ENCODE measurements around the gene COG7.
"Not testable (repeated sequence)": the region's sequence is repeated elsewhere in the genome, so short reads cannot be mapped to it uniquely, and the experiment has no call there.

COG7 gene

GRCh38 chr16:23486480-23486879 lies 33.5 kb upstream of the COG7 start:
- no peak overlapping the region for H3K4me2 ChIP-seq (ENCODE audit: low read length)
- H3K9ac ChIP-seq (ENCODE audit: low read length) = no peak overlapping the region
- peaks cover 13% of the 10 kb centered on the region; the same call in 1 of the 2 replicates for H3K79me2 ChIP-seq (ENCODE audit: low read length)
- no peaks in the 10 kb centered on the region for H3K9me3 ChIP-seq (ENCODE audit: insufficient read depth, low read length)
- no peak overlapping the region for H3K27ac ChIP-seq (ENCODE audit: low read length)
- no peaks in the 10 kb centered on the region for H3K27me3 ChIP-seq (ENCODE audit: low read depth, low read length)
- H2AFZ ChIP-seq (ENCODE audit: low read depth, low read length) = no peak overlapping the region
- TF ChIP-seq CTCF (IDR thresholded peaks at IDR 0.05; ENCODE audit: low read depth, low read length) (no peak), EZH2phosphoT487 (IDR thresholded peaks at IDR 0.05; ENCODE audit: low read depth) (no peak)
- peaks cover 82% of the 10 kb centered on the region for H3K36me3 ChIP-seq (replicated peaks; ENCODE audit: low read depth, low read length)
- H3K4me3 ChIP-seq (ENCODE audit: low read length) = no peak overlapping the region
- no peaks in the 10 kb centered on the region for H3K4me1 ChIP-seq (ENCODE audit: low read length)
- H4K20me1 ChIP-seq (ENCODE audit: insufficient read depth, low read length) = peaks cover 58% of the 10 kb centered on the region

- no peak overlapping the region for H2AFZ ChIP-seq (ENCODE audit: low read depth, low read length)
- peaks cover 79% of the 10 kb centered on the region for H3K36me3 ChIP-seq (replicated peaks; ENCODE audit: low read depth, low read length)
- peaks cover 52% of the 10 kb centered on the region for H4K20me1 ChIP-seq (ENCODE audit: insufficient read depth, low read length)
- TF ChIP-seq EZH2phosphoT487 (IDR thresholded peaks at IDR 0.05; ENCODE audit: low read depth) (no peak), CTCF (IDR thresholded peaks at IDR 0.05; ENCODE audit: low read depth, low read length) (no peak)
- H3K9ac ChIP-seq (ENCODE audit: low read length) = no peak overlapping the region
- H3K4me2 ChIP-seq (ENCODE audit: low read length) = no peak overlapping the region
- H3K4me1 ChIP-seq (ENCODE audit: low read length) = no peaks in the 10 kb centered on the region
- H3K9me3 ChIP-seq (ENCODE audit: insufficient read depth, low read length) = no peaks in the 10 kb centered on the region
- H3K79me2 ChIP-seq (ENCODE audit: low read length) = peaks cover 13% of the 10 kb centered on the region; the same call in 1 of the 2 replicates
- no peak overlapping the region for H3K4me3 ChIP-seq (ENCODE audit: low read length)
- H3K27me3 ChIP-seq (ENCODE audit: low read depth, low read length) = no peaks in the 10 kb centered on the region
- H3K27ac ChIP-seq (ENCODE audit: low read length) = no peak overlapping the region
Measured at GRCh38 chr16:23485841-23486240, 32.9 kb upstream of the COG7 start.

- TF ChIP-seq CTCF (IDR thresholded peaks at IDR 0.05; ENCODE audit: low read depth, low read length) (no peak), EZH2phosphoT487 (IDR thresholded peaks at IDR 0.05; ENCODE audit: low read depth) (no peak)
- Histone ChIP-seq H2AFZ (ENCODE audit: low read depth, low read length) (no peak overlapping the region), H3K4me2 (ENCODE audit: low read length) (no peak overlapping the region), H3K4me3 (ENCODE audit: low read length) (no peak overlapping the region), H3K4me1 (ENCODE audit: low read length) (no peaks in the 10 kb centered on the region), H3K27ac (ENCODE audit: low read length) (no peak overlapping the region), H3K9me3 (ENCODE audit: insufficient read depth, low read length) (no peaks in the 10 kb centered on the region), H3K79me2 (ENCODE audit: low read length) (peaks cover 13% of the 10 kb centered on the region; the same call in 1 of the 2 replicates), H3K9ac (ENCODE audit: low read length) (no peak overlapping the region), H4K20me1 (ENCODE audit: insufficient read depth, low read length) (peaks cover 57% of the 10 kb centered on the region), H3K36me3 (replicated peaks; ENCODE audit: low read depth, low read length) (peaks cover 82% of the 10 kb centered on the region), H3K27me3 (ENCODE audit: low read depth, low read length) (no peaks in the 10 kb centered on the region)
Measured at GRCh38 chr16:23485257-23485614, 32.2 kb upstream of the COG7 start.

- H3K36me3 ChIP-seq (replicated peaks; ENCODE audit: low read depth, low read length) = peaks cover 82% of the 10 kb centered on the region
- H4K20me1 ChIP-seq (ENCODE audit: insufficient read depth, low read length) = peaks cover 54% of the 10 kb centered on the region
- H3K9me3 ChIP-seq (ENCODE audit: insufficient read depth, low read length) = no peaks in the 10 kb centered on the region
- H3K4me2 ChIP-seq (ENCODE audit: low read length) = no peak overlapping the region
- no peaks in the 10 kb centered on the region for H3K4me1 ChIP-seq (ENCODE audit: low read length)
- H2AFZ ChIP-seq (ENCODE audit: low read depth, low read length) = no peak overlapping the region
- H3K27ac ChIP-seq (ENCODE audit: low read length) = no peak overlapping the region
- TF ChIP-seq EZH2phosphoT487 (IDR thresholded peaks at IDR 0.05; ENCODE audit: low read depth) = no peak
- TF ChIP-seq CTCF (IDR thresholded peaks at IDR 0.05; ENCODE audit: low read depth, low read length) = no peak
- H3K27me3 ChIP-seq (ENCODE audit: low read depth, low read length) = no peaks in the 10 kb centered on the region
- peaks cover 10% of the 10 kb centered on the region; the same call in 1 of the 2 replicates for H3K79me2 ChIP-seq (ENCODE audit: low read length)
- H3K4me3 ChIP-seq (ENCODE audit: low read length) = no peak overlapping the region
- H3K9ac ChIP-seq (ENCODE audit: low read length) = no peak overlapping the region
Measured at GRCh38 chr16:23484510-23485256, 31.7 kb upstream of the COG7 start.

GRCh38 chr16:23483492-23483891 lies 30.5 kb upstream of the COG7 start:
- not testable (repeated sequence) for H3K9me3 ChIP-seq (ENCODE audit: insufficient read depth, low read length); H3K27ac ChIP-seq (ENCODE audit: low read length); H3K9ac ChIP-seq (ENCODE audit: low read length); H3K27me3 ChIP-seq (ENCODE audit: low read depth, low read length); H2AFZ ChIP-seq (ENCODE audit: low read depth, low read length); H3K4me3 ChIP-seq (ENCODE audit: low read length); H3K79me2 ChIP-seq (ENCODE audit: low read length); H3K4me1 ChIP-seq (ENCODE audit: low read length); H3K4me2 ChIP-seq (ENCODE audit: low read length)
- Histone ChIP-seq H4K20me1 (ENCODE audit: insufficient read depth, low read length) (peaks cover 55% of the 10 kb centered on the region), H3K36me3 (replicated peaks; ENCODE audit: low read depth, low read length) (peaks cover 84% of the 10 kb centered on the region)
